NT2/D1 (cell line): Measurements from ENCODE around the gene SPOPL.

Experiments
- SUZ12 ChIP-seq: IDR thresholded peaks from 2 replicates; pipeline ENCODE4 v1.6.1; 2011; ENCODE audit not compliant: insufficient read length, insufficient read depth; ENCODE audit errors: extremely low read depth
- YY1 ChIP-seq: IDR thresholded peaks from 2 replicates; pipeline ENCODE4 v1.6.1; 2011; ENCODE audit not compliant: insufficient read length, insufficient read depth
- ZNF274 ChIP-seq: IDR thresholded peaks from 2 replicates; pipeline ENCODE4 v1.6.1; 2011; ENCODE audit warnings: mild to moderate bottlenecking, low read depth, low read length

GRCh38 chr2:138512672-138513071 lies 11.1 kb downstream of the SPOPL start:
- TF ChIP-seq ZNF274, result no peak
- TF ChIP-seq SUZ12, result no peak
- TF ChIP-seq YY1, result no peak
